ENCODE results near the gene PFKFB4.

GRCh38 chr3:48567500-48567899 lies 10.9 kb upstream of the PFKFB4 start:
- no peak for TF ChIP-seq ZNF384 (IDR thresholded peaks at IDR 0.05)
- TF ChIP-seq PKNOX1 (IDR thresholded peaks at IDR 0.05), result no peak
- no peak for TF ChIP-seq L3MBTL2 (conservative IDR thresholded peaks at IDR 0.05)
- TF ChIP-seq FOXK2 (IDR thresholded peaks at IDR 0.05), result no peak
- no peak for TF ChIP-seq HDGF (IDR thresholded peaks at IDR 0.05; ENCODE audit: borderline replicate concordance)
- TF ChIP-seq SP1 (IDR thresholded peaks at IDR 0.05), result no peak
